Panc1 (cell line): Measurements from ENCODE around the gene VWA5B1.

Source experiments
- SIN3A ChIP-seq: IDR thresholded peaks from 2 replicates; pipeline ENCODE4 v1.6.1; 2012; ENCODE audit warnings: low read depth, mild to moderate bottlenecking, low read length, moderate library complexity, borderline replicate concordance; ENCODE audit not compliant: insufficient read depth
- TF ChIP-seq, protein P1 (sequence below): fragments of 450-650 bp; IDR thresholded peaks from 2 replicates; pipeline ENCODE4 v1.5.1; 2017; ENCODE audit warnings: mild to moderate bottlenecking
- TF ChIP-seq, protein P2 (sequence below), 2 experiments: IDR thresholded peaks; 2 replicates each; pipeline ENCODE4 v1.6.1; 2011 to 2012; ENCODE audit warnings: low read depth in 2 of 2, control low read depth in 1 of 2, low read length in 1 of 2, mild to moderate bottlenecking in 1 of 2, moderate library complexity in 1 of 2; ENCODE audit not compliant: insufficient read depth in 1 of 2

DNA sequence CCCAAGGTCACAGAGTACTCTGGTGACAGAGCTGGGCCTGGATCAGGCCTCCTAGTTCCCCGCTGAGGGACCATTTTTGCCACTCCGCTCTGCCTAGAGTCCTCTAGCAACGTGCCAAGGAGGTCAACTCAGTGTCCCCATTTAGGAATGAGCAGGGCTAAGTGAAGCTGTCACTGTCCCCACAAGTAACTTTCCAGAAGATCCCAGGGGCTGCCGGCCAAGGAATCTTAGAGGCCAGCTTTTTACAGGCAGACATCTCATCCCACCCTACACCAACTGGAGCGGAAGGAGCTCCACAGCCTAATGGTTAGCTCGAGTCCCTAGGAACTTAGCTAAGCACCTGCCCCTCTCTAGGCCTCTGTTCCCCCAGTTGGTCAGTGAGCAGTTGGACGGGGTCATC lies 59.7 kb downstream of the VWA5B1 start:
- TF ChIP-seq, protein P1, sequence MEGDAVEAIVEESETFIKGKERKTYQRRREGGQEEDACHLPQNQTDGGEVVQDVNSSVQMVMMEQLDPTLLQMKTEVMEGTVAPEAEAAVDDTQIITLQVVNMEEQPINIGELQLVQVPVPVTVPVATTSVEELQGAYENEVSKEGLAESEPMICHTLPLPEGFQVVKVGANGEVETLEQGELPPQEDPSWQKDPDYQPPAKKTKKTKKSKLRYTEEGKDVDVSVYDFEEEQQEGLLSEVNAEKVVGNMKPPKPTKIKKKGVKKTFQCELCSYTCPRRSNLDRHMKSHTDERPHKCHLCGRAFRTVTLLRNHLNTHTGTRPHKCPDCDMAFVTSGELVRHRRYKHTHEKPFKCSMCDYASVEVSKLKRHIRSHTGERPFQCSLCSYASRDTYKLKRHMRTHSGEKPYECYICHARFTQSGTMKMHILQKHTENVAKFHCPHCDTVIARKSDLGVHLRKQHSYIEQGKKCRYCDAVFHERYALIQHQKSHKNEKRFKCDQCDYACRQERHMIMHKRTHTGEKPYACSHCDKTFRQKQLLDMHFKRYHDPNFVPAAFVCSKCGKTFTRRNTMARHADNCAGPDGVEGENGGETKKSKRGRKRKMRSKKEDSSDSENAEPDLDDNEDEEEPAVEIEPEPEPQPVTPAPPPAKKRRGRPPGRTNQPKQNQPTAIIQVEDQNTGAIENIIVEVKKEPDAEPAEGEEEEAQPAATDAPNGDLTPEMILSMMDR, result no peak
- TF ChIP-seq, protein P2, sequence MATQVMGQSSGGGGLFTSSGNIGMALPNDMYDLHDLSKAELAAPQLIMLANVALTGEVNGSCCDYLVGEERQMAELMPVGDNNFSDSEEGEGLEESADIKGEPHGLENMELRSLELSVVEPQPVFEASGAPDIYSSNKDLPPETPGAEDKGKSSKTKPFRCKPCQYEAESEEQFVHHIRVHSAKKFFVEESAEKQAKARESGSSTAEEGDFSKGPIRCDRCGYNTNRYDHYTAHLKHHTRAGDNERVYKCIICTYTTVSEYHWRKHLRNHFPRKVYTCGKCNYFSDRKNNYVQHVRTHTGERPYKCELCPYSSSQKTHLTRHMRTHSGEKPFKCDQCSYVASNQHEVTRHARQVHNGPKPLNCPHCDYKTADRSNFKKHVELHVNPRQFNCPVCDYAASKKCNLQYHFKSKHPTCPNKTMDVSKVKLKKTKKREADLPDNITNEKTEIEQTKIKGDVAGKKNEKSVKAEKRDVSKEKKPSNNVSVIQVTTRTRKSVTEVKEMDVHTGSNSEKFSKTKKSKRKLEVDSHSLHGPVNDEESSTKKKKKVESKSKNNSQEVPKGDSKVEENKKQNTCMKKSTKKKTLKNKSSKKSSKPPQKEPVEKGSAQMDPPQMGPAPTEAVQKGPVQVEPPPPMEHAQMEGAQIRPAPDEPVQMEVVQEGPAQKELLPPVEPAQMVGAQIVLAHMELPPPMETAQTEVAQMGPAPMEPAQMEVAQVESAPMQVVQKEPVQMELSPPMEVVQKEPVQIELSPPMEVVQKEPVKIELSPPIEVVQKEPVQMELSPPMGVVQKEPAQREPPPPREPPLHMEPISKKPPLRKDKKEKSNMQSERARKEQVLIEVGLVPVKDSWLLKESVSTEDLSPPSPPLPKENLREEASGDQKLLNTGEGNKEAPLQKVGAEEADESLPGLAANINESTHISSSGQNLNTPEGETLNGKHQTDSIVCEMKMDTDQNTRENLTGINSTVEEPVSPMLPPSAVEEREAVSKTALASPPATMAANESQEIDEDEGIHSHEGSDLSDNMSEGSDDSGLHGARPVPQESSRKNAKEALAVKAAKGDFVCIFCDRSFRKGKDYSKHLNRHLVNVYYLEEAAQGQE (IDR thresholded peaks at IDR 0.05; ENCODE audit: insufficient read depth in 1 of 2, low read depth in 2 of 2, low read length in 1 of 2), result no peak
- no peak for TF ChIP-seq SIN3A
